IMR-90 (cell line): Measurements from ENCODE around the gene GIMAP4. TPM values are rescaled to one million over a fixed set of nuclear protein-coding genes. Genes with fewer than 3 reads are reported as not detected.

ENCODE experiments used
- ATAC-seq: fragments of 200-7000 bp; cut with Tn5 transposase; 2 replicates; pipeline ENCODE4 v1.9.1; 2020; ENCODE audit warnings: low read depth, mild to moderate bottlenecking, moderate library complexity
- BruUV-seq: library from RNA; stranded (reverse); fragments of 400-500 nt; replicated peaks from 2 replicates; lab custom pipeline; 2021; lab: Mats Ljungman, UMichigan
- CTCF ChIA-PET: fragments of 300-600 bp; formaldehyde crosslinking; extraction: SDS; loops from one replicate; lab custom pipeline; 2021; ENCODE audit warnings: antibody characterized with exemption; lab: Yijun Ruan, JAX
- POLR2A ChIA-PET: fragments of 300-600 bp; sonication (Branson Sonifier 250); formaldehyde crosslinking; loops from one replicate; lab custom pipeline; 2022; ENCODE audit warnings: antibody characterized with exemption; ENCODE audit not compliant: unreplicated experiment; lab: Charles Lee
- DNase-seq: peaks from one replicate; pipeline ENCODE4 v3.0.0; 2013
- H2AFZ ChIP-seq: replicated peaks from 2 replicates; pipeline ENCODE3; 2013; ENCODE audit warnings: low read length, mild to moderate bottlenecking; ENCODE audit not compliant: poor library complexity
- H2AK5ac ChIP-seq: 2 replicates; pipeline ENCODE4 v1.6.1; 2013; ENCODE audit warnings: low read depth, low read length, inconsistent platforms
- H2AK9ac ChIP-seq: replicated peaks from 2 replicates; pipeline ENCODE3; 2013; ENCODE audit warnings: mild to moderate bottlenecking, low read depth, low read length, moderate library complexity; ENCODE audit not compliant: poor library complexity
- H2BK120ac ChIP-seq: 2 replicates; pipeline ENCODE4 v1.6.1; 2013; ENCODE audit warnings: low read depth, low read length, inconsistent platforms
- H2BK15ac ChIP-seq: 3 replicates; pipeline ENCODE4 v1.6.1; 2013; ENCODE audit warnings: low read depth, low read length, inconsistent platforms
- H2BK20ac ChIP-seq: 2 replicates; pipeline ENCODE4 v1.6.1; 2013; ENCODE audit warnings: low read depth, mild to moderate bottlenecking, inconsistent platforms, low read length, moderate library complexity
- H2BK5ac ChIP-seq: 2 replicates; pipeline ENCODE4 v1.6.1; 2013; ENCODE audit warnings: mild to moderate bottlenecking, low read depth, low read length, inconsistent platforms; ENCODE audit not compliant: poor library complexity, severe bottlenecking
- H3K14ac ChIP-seq: replicated peaks from 2 replicates; pipeline ENCODE4 v1.6.1; 2013; ENCODE audit warnings: low read depth, low read length, inconsistent platforms
- H3K18ac ChIP-seq: 2 replicates; pipeline ENCODE4 v1.6.1; 2013; ENCODE audit warnings: low read depth, low read length, control low read depth
- H3K23ac ChIP-seq: 2 replicates; pipeline ENCODE4 v1.6.1; 2013; ENCODE audit warnings: low read depth, low read length, inconsistent platforms
- H3K27ac ChIP-seq: 2 replicates; pipeline ENCODE4 v1.5.1; 2013; ENCODE audit warnings: mild to moderate bottlenecking, control low read depth, low read length; ENCODE audit not compliant: insufficient read depth
- H3K27me3 ChIP-seq: 2 replicates; pipeline ENCODE4 v1.6.1; 2013; ENCODE audit warnings: low read length; ENCODE audit not compliant: control insufficient read depth, insufficient read depth
- H3K36me3 ChIP-seq: 2 replicates; pipeline ENCODE4 v1.6.1; 2013; ENCODE audit warnings: low read length, mixed read lengths; ENCODE audit not compliant: control insufficient read depth, insufficient read depth
- H3K4ac ChIP-seq: 2 replicates; pipeline ENCODE4 v1.6.1; 2013; ENCODE audit warnings: low read depth, low read length, inconsistent platforms
- H3K4me1 ChIP-seq: 2 replicates; pipeline ENCODE4 v1.6.1; 2013; ENCODE audit warnings: low read length, mixed read lengths; ENCODE audit not compliant: control insufficient read depth, insufficient read depth
- H3K4me2 ChIP-seq: 2 replicates; pipeline ENCODE4 v1.6.1; 2013; ENCODE audit warnings: low read depth, mild to moderate bottlenecking, control low read depth, low read length, moderate library complexity
- H3K4me3 ChIP-seq: 2 replicates; pipeline ENCODE4 v1.5.1; 2013; ENCODE audit warnings: low read depth, mild to moderate bottlenecking, control low read depth, low read length, moderate library complexity; ENCODE audit not compliant: insufficient read depth
- H3K56ac ChIP-seq: 2 replicates; pipeline ENCODE4 v1.6.1; 2013; ENCODE audit warnings: low read length, inconsistent platforms; ENCODE audit not compliant: insufficient read depth; ENCODE audit errors: extremely low read depth
- H3K79me1 ChIP-seq, 2 experiments: 2 replicates each; pipeline ENCODE4 v1.6.1; 2013; ENCODE audit warnings: low read length in 2 of 2, inconsistent platforms in 1 of 2, low read depth in 1 of 2
- H3K9ac ChIP-seq: 2 replicates; pipeline ENCODE4 v1.6.1; 2013; ENCODE audit warnings: low read depth, low read length, control low read depth
- H3K9me1 ChIP-seq: 2 replicates; pipeline ENCODE4 v1.6.1; 2013; ENCODE audit warnings: low read length, inconsistent platforms; ENCODE audit not compliant: insufficient read depth
- H3K9me3 ChIP-seq: 2 replicates; pipeline ENCODE4 v1.6.1; 2013; ENCODE audit warnings: low read length; ENCODE audit not compliant: control insufficient read depth, insufficient read depth
- H4K20me1 ChIP-seq: 2 replicates; pipeline ENCODE4 v1.6.1; 2013; ENCODE audit warnings: low read length, inconsistent platforms; ENCODE audit not compliant: insufficient read depth
- H4K5ac ChIP-seq: 2 replicates; pipeline ENCODE4 v1.6.1; 2013; ENCODE audit warnings: mild to moderate bottlenecking, low read depth, low read length, control low read depth
- H4K8ac ChIP-seq, 2 experiments: 2 replicates each; pipeline ENCODE4 v1.6.1; 2013; ENCODE audit warnings: low read depth in 2 of 2, low read length in 2 of 2, control low read depth in 1 of 2, inconsistent platforms in 1 of 2
- H4K91ac ChIP-seq: 2 replicates; pipeline ENCODE4 v1.6.1; 2013; ENCODE audit warnings: low read depth, low read length, inconsistent platforms; ENCODE audit not compliant: insufficient read depth
- CEBPB ChIP-seq: IDR thresholded peaks from 2 replicates; pipeline ENCODE4 v1.6.1; 2012; ENCODE audit warnings: low read depth, low read length, improper control_type of control experiment
- CHD1 ChIP-seq: IDR thresholded peaks from 2 replicates; pipeline ENCODE4 v1.6.1; 2012; ENCODE audit warnings: low read depth, low read length, improper control_type of control experiment
- FOS ChIP-seq: fragments of 150-350 bp; IDR thresholded peaks from 2 replicates; pipeline ENCODE4 v1.6.1; 2016; ENCODE audit warnings: low read depth, low read length
- MAFK ChIP-seq: IDR thresholded peaks from 2 replicates; pipeline ENCODE4 v1.6.1; 2012; ENCODE audit warnings: low read depth, low read length, improper control_type of control experiment
- MAZ ChIP-seq: IDR thresholded peaks from 2 replicates; pipeline ENCODE4 v1.6.1; 2012; ENCODE audit warnings: low read depth, mild to moderate bottlenecking, low read length, improper control_type of control experiment, moderate library complexity, borderline replicate concordance
- MXI1 ChIP-seq: IDR thresholded peaks from 2 replicates; pipeline ENCODE4 v1.6.1; 2012; ENCODE audit warnings: low read depth, mild to moderate bottlenecking, low read length, moderate library complexity, borderline replicate concordance
- NFE2L2 ChIP-seq: fragments of 150-350 bp; IDR thresholded peaks from 2 replicates; pipeline ENCODE4 v1.6.1; 2016; ENCODE audit warnings: low read depth, mild to moderate bottlenecking, low read length
- POLR2A ChIP-seq: IDR thresholded peaks from 2 replicates; pipeline ENCODE4 v1.6.1; 2012; ENCODE audit warnings: mild to moderate bottlenecking, low read depth, low read length
- RAD21 ChIP-seq: IDR thresholded peaks from 2 replicates; pipeline ENCODE4 v1.6.1; 2012; ENCODE audit warnings: low read length, improper control_type of control experiment
- RCOR1 ChIP-seq: IDR thresholded peaks from 2 replicates; pipeline ENCODE4 v1.6.1; 2012; ENCODE audit warnings: mild to moderate bottlenecking, low read length, improper control_type of control experiment; ENCODE audit not compliant: insufficient replicate concordance
- RFX5 ChIP-seq: IDR thresholded peaks from 2 replicates; pipeline ENCODE4 v1.8.0; 2012; ENCODE audit warnings: low read depth, mild to moderate bottlenecking, low read length, moderate library complexity
- SMC3 ChIP-seq: fragments of 150-350 bp; IDR thresholded peaks from 2 replicates; pipeline ENCODE4 v1.6.1; 2016; ENCODE audit warnings: low read depth, mild to moderate bottlenecking, antibody characterized with exemption, low read length, moderate library complexity
- WGBS, 2 experiments: methylation state at CpG; one replicate each; pipeline versions ENCODE4 v1.1.5 to v1.1.7; 2013; ENCODE audit warnings: missing lambda C conversion rate in 2 of 2; ENCODE audit not compliant: insufficient read length in 1 of 2; ENCODE audit errors: extremely low coverage in 2 of 2; 5-methylcytosine and 5-hydroxymethylcytosine counted together
- dilution Hi-C: fragments of 300-500 bp; cut with HindIII; formaldehyde crosslinking; loops from one replicate; pipeline ENCODE4 v1.14.3; 2018; ENCODE audit warnings: low sequenced_read_pairs; ENCODE audit not compliant: unreplicated experiment
- in situ Hi-C: fragments of 300-500 bp; cut with MboI; formaldehyde crosslinking; loops from 3 replicates; pipeline ENCODE4 v1.14.3; 2019; ENCODE audit warnings: low sequenced_read_pairs, inconsistent platforms, mixed read lengths
- intact Hi-C: fragments of 100-400 bp; cut with micrococcal nuclease; formaldehyde crosslinking; loops from 2 replicates; pipeline ENCODE4 v1.10.0; 2022
- polyA plus RNA-seq, 3 experiments: library from polyadenylated mRNA; depleted of rRNA; stranded (reverse); fragments of >200 nt; gene quantifications; 2 replicates each; pipeline ENCODE4 v1.2.3, GENCODE V29; 2012; ENCODE audit warnings: low replicate concordance in 1 of 3
- total RNA-seq: library from RNA; depleted of rRNA; stranded (reverse); fragments of >200 nt; gene quantifications from 2 replicates; pipeline ENCODE4 v1.2.3, GENCODE V29; 2012
- TF ChIP-seq, protein P1 (sequence below): fragments of 150-350 bp; IDR thresholded peaks from 2 replicates; pipeline ENCODE4 v1.6.1; 2016; ENCODE audit warnings: low read depth, mild to moderate bottlenecking, low read length, moderate library complexity, borderline replicate concordance
- TF ChIP-seq, protein P2 (sequence below): conservative IDR thresholded peaks from 2 replicates; pipeline ENCODE4 v1.5.1; 2012; ENCODE audit warnings: mild to moderate bottlenecking, low read depth, low read length, improper control_type of control experiment
- TF ChIP-seq, protein P3 (sequence below): fragments of 150-350 bp; IDR thresholded peaks from 2 replicates; pipeline ENCODE4 v1.6.1; 2017; ENCODE audit warnings: mild to moderate bottlenecking, antibody characterized with exemption, low read length, low read depth

Gene GIMAP4
- total and polyA plus RNA-seq, 2 of the 4 experiments (the other 2 are of a cell fraction), result not detected

DNA sequence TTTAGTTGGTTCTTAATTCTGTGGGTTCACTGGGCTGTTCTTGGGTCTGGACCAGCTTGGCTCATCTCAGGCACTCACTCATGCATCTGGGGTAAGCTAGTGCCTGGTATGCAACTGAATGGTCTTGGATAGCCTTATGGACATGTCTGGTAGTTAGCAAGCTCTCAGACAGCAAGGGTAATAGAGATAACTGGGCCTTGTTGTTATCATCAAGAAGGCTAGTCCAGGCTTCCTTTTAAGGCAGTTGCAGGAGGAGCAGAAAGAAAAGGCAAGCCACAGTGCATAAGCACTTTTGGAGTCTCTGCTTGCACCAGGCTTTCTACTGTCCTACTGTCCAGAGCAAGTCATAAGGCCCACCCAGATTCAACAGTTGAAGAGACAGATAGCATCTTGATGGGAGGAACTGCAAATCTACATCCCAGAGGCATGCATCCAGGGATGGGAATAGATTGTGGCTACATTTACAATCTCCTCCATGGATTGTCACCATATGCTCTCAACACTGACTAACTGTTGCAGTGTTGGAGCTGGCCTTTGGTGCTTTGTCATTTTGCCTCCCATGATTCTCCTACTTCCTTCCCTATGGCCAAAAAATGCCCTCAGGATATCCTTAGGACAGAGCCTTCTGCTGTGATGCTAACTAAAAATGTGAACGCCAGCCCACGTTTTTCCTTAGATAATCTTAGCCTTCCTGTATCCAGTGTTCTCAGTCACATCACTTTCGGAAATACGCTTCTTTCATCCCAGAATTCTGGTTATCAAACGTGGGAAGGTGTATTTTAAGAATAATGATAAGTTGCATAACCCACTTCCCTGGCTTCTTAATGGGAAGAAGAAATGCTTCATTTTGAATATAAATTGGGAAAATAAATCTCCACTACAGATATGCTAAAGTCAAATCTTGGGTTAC lies 3.6 kb downstream of the GIMAP4 start:
- Histone ChIP-seq H3K9me1 (no peaks in the 10 kb centered on the region), H4K5ac (no peak overlapping the region)
- TF ChIP-seq RAD21 (no peak), MAZ (no peak), NFE2L2 (no peak), POLR2A (no peak), FOS (no peak), CEBPB (no peak), MAFK (no peak), RFX5 (no peak), CHD1 (no peak), SMC3 (no peak), MXI1 (no peak), RCOR1 (no peak)
- TF ChIP-seq, protein P1, sequence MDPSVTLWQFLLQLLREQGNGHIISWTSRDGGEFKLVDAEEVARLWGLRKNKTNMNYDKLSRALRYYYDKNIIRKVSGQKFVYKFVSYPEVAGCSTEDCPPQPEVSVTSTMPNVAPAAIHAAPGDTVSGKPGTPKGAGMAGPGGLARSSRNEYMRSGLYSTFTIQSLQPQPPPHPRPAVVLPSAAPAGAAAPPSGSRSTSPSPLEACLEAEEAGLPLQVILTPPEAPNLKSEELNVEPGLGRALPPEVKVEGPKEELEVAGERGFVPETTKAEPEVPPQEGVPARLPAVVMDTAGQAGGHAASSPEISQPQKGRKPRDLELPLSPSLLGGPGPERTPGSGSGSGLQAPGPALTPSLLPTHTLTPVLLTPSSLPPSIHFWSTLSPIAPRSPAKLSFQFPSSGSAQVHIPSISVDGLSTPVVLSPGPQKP, result no peak
- TF ChIP-seq, protein P2, sequence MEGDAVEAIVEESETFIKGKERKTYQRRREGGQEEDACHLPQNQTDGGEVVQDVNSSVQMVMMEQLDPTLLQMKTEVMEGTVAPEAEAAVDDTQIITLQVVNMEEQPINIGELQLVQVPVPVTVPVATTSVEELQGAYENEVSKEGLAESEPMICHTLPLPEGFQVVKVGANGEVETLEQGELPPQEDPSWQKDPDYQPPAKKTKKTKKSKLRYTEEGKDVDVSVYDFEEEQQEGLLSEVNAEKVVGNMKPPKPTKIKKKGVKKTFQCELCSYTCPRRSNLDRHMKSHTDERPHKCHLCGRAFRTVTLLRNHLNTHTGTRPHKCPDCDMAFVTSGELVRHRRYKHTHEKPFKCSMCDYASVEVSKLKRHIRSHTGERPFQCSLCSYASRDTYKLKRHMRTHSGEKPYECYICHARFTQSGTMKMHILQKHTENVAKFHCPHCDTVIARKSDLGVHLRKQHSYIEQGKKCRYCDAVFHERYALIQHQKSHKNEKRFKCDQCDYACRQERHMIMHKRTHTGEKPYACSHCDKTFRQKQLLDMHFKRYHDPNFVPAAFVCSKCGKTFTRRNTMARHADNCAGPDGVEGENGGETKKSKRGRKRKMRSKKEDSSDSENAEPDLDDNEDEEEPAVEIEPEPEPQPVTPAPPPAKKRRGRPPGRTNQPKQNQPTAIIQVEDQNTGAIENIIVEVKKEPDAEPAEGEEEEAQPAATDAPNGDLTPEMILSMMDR, result no peak
- TF ChIP-seq, protein P3, sequence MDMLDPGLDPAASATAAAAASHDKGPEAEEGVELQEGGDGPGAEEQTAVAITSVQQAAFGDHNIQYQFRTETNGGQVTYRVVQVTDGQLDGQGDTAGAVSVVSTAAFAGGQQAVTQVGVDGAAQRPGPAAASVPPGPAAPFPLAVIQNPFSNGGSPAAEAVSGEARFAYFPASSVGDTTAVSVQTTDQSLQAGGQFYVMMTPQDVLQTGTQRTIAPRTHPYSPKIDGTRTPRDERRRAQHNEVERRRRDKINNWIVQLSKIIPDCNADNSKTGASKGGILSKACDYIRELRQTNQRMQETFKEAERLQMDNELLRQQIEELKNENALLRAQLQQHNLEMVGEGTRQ, result no peak

More for the DNA sequence above, 3.6 kb downstream of the GIMAP4 start:
- BruUV-seq, result no TSS peak
- DNase-seq (no peak), ATAC-seq (no peak)
- no peak overlapping the region for H3K14ac ChIP-seq
- no peak overlapping the region for H3K23ac ChIP-seq
- in situ Hi-C loops, result no loop called here
- no peak overlapping the region for H2AK5ac ChIP-seq
- no peak overlapping the region for H2BK5ac ChIP-seq
- H2BK20ac ChIP-seq, result no peak overlapping the region
- no peak overlapping the region for H2BK120ac ChIP-seq
- ChIA-PET CTCF (no interaction called here), POLR2A (no interaction called here)
- H3K18ac ChIP-seq, result no peak overlapping the region
- H4K20me1 ChIP-seq, result no peaks in the 10 kb centered on the region
- no peaks in the 10 kb centered on the region for H3K79me1 ChIP-seq
- H3K9me3 ChIP-seq, result peaks cover 28% of the 10 kb centered on the region
- no peak overlapping the region for H2AFZ ChIP-seq
- H3K4ac ChIP-seq, result no peak overlapping the region
- H2BK15ac ChIP-seq, result no peak overlapping the region
- no peaks in the 10 kb centered on the region for H3K4me1 ChIP-seq
- no CpG with 5 or more reads among the region's 5 CpGs for WGBS, 2 experiments
- H3K4me2 ChIP-seq, result no peak overlapping the region
- no peak overlapping the region for H4K8ac ChIP-seq
- H2AK9ac ChIP-seq, result no peak overlapping the region
- H3K56ac ChIP-seq, result no peak overlapping the region
- dilution Hi-C loops, result no loop called here
- H3K36me3 ChIP-seq, result no peaks in the 10 kb centered on the region
- intact Hi-C loops, result no loop called here
- no peak overlapping the region for H3K9ac ChIP-seq
- H4K91ac ChIP-seq, result no peak overlapping the region
- H3K27me3 ChIP-seq, result no peaks in the 10 kb centered on the region
- no peak overlapping the region for H3K27ac ChIP-seq
- H3K4me3 ChIP-seq, result no peak overlapping the region
